Esophagus squamous epithelium (tissue), 5 donors: ENCODE results near the gene TROAP. TPM values are rescaled to one million over a fixed set of nuclear protein-coding genes. Genes with fewer than 3 reads are reported as not detected.
A peak's percentile ranks its signal among the peaks of the same experiment; 100 is the strongest.

Source experiments
- DNase-seq: peaks from one replicate; lab custom pipeline; 2025; lab: John Stamatoyannopoulos, UW
- H3K27ac ChIP-seq, 4 donors: fragments of 200-600 bp; sonication (generic); one replicate each; pipeline ENCODE4 v1.5.1; 2016 to 2019; ENCODE audit warnings: mild to moderate bottlenecking in 1 of 4
- H3K27me3 ChIP-seq, 4 donors: fragments of 200-600 bp; sonication (generic); 1 replicate in 3 of 4; 2 replicates in 1 of 4; pipeline versions ENCODE4 v1.5.1 to v1.6.0; 2017 to 2021; ENCODE audit warnings: antibody characterized with exemption in 1 of 4
- H3K36me3 ChIP-seq, 3 donors: fragments of 200-600 bp; sonication (generic); one replicate each; pipeline ENCODE4 v1.5.1; 2016 to 2019
- H3K4me1 ChIP-seq, 3 donors: fragments of 200-600 bp; sonication (generic); one replicate each; pipeline ENCODE4 v1.5.1; 2017 to 2019
- H3K4me3 ChIP-seq, 4 donors: fragments of 200-600 bp; sonication (generic); 1 replicate in 3 of 4; 2 replicates in 1 of 4; pipeline ENCODE4 v1.5.1; 2016 to 2019; ENCODE audit warnings: mild to moderate bottlenecking in 2 of 4, moderate library complexity in 1 of 4
- H3K9me3 ChIP-seq, 3 donors: fragments of 200-600 bp; sonication (generic); one replicate each; pipeline ENCODE4 v1.5.1; 2016 to 2019
- POLR2A ChIP-seq, 4 donors: fragments of 450-650 bp; IDR thresholded peaks; one replicate each; pipeline ENCODE4 v1.6.1; 2017; ENCODE audit warnings: antibody characterized with exemption in 4 of 4, mild to moderate bottlenecking in 4 of 4, moderate library complexity in 3 of 4
- WGBS, 2 donors: methylation state at CpG; one replicate each; pipeline ENCODE4 v1.1.5; 2018; 5-methylcytosine and 5-hydroxymethylcytosine counted together
- intact Hi-C: fragments of 100-400 bp; cut with DNase I; formaldehyde crosslinking; loops from one replicate; pipeline ENCODE4 v1.15.0; 2022
- total RNA-seq, 4 donors: library from RNA; depleted of rRNA; stranded (reverse); fragments of >200 nt; gene quantifications; one replicate each; pipeline ENCODE4 v1.1.0, GENCODE V29; 2016
- TF ChIP-seq, protein P1 (sequence below), 6 experiments: fragments of 450-650 bp in 4 of 6; fragments of 200-600 bp in 2 of 6; sonication (generic) in 2 of 6; IDR thresholded peaks; one replicate each; pipeline ENCODE4 v1.5.1; 2016 to 2019; ENCODE audit warnings: antibody characterized with exemption in 6 of 6, mild to moderate bottlenecking in 4 of 6, moderate library complexity in 4 of 6
- donor health status: DM: yes; HTN: yes; CAD: no.

TROAP gene
- total RNA-seq, 4 donors from 2014 or later, result 4.6 to 17.5 (median 8.8) TPM

- TF ChIP-seq, protein P1, sequence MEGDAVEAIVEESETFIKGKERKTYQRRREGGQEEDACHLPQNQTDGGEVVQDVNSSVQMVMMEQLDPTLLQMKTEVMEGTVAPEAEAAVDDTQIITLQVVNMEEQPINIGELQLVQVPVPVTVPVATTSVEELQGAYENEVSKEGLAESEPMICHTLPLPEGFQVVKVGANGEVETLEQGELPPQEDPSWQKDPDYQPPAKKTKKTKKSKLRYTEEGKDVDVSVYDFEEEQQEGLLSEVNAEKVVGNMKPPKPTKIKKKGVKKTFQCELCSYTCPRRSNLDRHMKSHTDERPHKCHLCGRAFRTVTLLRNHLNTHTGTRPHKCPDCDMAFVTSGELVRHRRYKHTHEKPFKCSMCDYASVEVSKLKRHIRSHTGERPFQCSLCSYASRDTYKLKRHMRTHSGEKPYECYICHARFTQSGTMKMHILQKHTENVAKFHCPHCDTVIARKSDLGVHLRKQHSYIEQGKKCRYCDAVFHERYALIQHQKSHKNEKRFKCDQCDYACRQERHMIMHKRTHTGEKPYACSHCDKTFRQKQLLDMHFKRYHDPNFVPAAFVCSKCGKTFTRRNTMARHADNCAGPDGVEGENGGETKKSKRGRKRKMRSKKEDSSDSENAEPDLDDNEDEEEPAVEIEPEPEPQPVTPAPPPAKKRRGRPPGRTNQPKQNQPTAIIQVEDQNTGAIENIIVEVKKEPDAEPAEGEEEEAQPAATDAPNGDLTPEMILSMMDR (IDR thresholded peaks at IDR 0.05), result no peak
- TF ChIP-seq POLR2A (IDR thresholded peaks at IDR 0.05), result no peak
- H3K4me1 ChIP-seq, result peaks cover 9 to 35% (median 15%) of the 10 kb centered on the region in 3 donors
- no peaks in the 10 kb centered on the region for H3K9me3 ChIP-seq
- no peak overlapping the region for H3K4me3 ChIP-seq
- WGBS, 2 donors, result 68 to 72% methylated on average over 16 to 19 of the region's 19 CpGs
- no peak overlapping the region for H3K27ac ChIP-seq
- no peak for DNase-seq
- H3K27me3 ChIP-seq, result peaks cover 13 to 88% (median 27%) of the 10 kb centered on the region in 4 donors
- peaks cover 0 to 6% (median 0%) of the 10 kb centered on the region in 3 donors for H3K36me3 ChIP-seq
- intact Hi-C loops, result no loop called here
These were observed 11.2 kb downstream of the TROAP start for GRCh38 chr12:49334226-49334625.

DNA sequence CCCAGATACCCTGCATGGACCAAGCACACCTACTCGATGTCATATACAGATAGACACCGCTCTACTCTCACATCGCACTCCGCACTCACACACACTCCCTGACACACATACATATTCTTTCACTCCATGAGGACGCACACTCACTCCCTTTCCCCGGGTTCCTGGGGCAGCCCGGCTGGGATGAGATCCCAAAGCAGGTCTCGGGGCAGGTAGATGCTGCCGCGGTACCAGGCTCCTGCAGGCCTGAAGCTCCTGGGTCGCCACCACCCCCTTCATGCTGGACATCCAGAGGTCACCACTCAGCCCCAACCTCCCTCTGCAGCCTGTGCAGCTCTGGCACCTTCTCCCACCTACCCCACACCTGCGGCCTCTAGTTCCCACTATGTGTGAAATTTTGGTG is 11.6 kb downstream of the TROAP start:
- Histone ChIP-seq H3K9me3 (no peaks in the 10 kb centered on the region), H3K27ac (no peak overlapping the region), H3K4me1 (peaks cover 9 to 35% (median 15%) of the 10 kb centered on the region in 3 donors), H3K36me3 (peaks cover 0 to 2% (median 0%) of the 10 kb centered on the region in 3 donors), H3K4me3 (no peak overlapping the region), H3K27me3 (peaks cover 13 to 92% (median 27%) of the 10 kb centered on the region in 4 donors)
- no peak for TF ChIP-seq POLR2A (IDR thresholded peaks at IDR 0.05)
- TF ChIP-seq, protein P1 (IDR thresholded peaks at IDR 0.05), result no peak
- whole genome bisulfite sequencing, 2 donors, result 61 to 68% methylated on average over 9 to 12 of the region's 12 CpGs
- DNase-seq, result no peak
- intact Hi-C loops, result loop anchor here (5.0 kb wide), 1 partner anchor 42 kb away; no protein-coding TSS in a partner anchor

DNA sequence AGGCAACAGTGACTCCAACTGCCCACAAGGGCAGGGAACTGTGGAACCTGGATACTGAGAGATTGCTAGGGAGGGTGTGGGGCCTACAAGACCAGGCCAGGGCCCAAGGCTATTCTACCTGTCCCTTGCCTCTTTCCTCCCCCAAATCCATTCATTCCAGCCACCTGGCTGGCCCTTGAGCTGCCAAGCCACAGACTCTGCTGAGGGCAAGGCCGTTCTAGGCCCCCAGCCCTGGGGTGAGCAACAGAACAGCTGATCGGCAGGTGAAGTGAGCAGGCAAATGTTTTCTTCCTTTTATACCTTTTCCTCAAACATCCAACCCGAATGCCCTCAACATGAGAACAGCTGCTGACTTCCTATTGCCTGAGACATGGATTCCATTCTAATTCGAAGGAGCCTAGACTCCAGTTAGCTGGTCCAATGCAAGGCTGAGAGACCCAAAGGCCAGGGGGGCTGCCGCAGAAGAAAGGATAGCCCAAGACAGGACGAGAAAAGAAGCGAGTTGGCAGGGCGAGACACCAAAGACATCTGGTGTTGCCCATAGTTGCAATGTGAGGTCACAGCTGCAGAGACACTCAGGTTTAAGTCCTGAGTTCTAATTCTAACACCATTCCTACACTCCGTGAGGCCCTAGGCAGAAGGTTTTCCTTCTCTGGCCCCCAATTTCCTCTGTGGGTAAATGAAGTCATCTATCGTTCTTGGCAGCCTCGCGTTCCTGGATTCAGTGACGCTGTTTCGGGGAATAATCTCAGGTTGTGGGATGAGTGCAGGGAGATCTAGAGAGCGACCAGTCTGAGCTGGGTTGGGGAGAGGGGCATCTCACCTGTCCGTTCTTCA is 12.3 kb downstream of the TROAP start:
- intact Hi-C loops, result loop anchor here (5.0 kb wide), 1 partner anchor 43 kb away; no protein-coding TSS in a partner anchor
- DNase-seq, result no peak
- Histone ChIP-seq H3K36me3 (no peaks in the 10 kb centered on the region), H3K4me1 (peaks cover 9 to 35% (median 15%) of the 10 kb centered on the region in 3 donors), H3K9me3 (no peaks in the 10 kb centered on the region), H3K27ac (no peak overlapping the region), H3K27me3 (peaks cover 13 to 97% (median 27%) of the 10 kb centered on the region in 4 donors), H3K4me3 (no peak overlapping the region)
- TF ChIP-seq, protein P1 (IDR thresholded peaks at IDR 0.05), result no peak
- no peak for TF ChIP-seq POLR2A (IDR thresholded peaks at IDR 0.05)
- 69 to 70% methylated on average over 12 to 14 of the region's 16 CpGs for WGBS, 2 donors

- Histone ChIP-seq H3K27ac (no peak overlapping the region), H3K4me1 (peaks cover 9 to 35% (median 15%) of the 10 kb centered on the region in 3 donors), H3K36me3 (no peaks in the 10 kb centered on the region), H3K4me3 (peak overlapping the region in 2 of 4 donors; percentile 43 to 65), H3K27me3 (peaks cover 13 to 97% (median 27%) of the 10 kb centered on the region in 4 donors), H3K9me3 (no peaks in the 10 kb centered on the region)
- intact Hi-C loops, result loop anchor here (5.0 kb wide), 1 partner anchor 44 kb away; no protein-coding TSS in a partner anchor
- 33% methylated on average over 17 of the region's 72 CpGs; no CpG with 5 or more reads in 1 of the 2 donors for WGBS, 2 donors
- TF ChIP-seq POLR2A (IDR thresholded peaks at IDR 0.05), result no peak
- TF ChIP-seq, protein P1 (IDR thresholded peaks at IDR 0.05), result no peak
- DNase-seq, result no peak
These were observed 13.0 kb downstream of the TROAP start for GRCh38 chr12:49335955-49336644.
